Measurements from ENCODE around the gene PCDHA7.
"Not testable (repeated sequence)": the region's sequence is repeated elsewhere in the genome, so short reads cannot be mapped to it uniquely, and the experiment has no call there.

Gene PCDHA7

DNA sequence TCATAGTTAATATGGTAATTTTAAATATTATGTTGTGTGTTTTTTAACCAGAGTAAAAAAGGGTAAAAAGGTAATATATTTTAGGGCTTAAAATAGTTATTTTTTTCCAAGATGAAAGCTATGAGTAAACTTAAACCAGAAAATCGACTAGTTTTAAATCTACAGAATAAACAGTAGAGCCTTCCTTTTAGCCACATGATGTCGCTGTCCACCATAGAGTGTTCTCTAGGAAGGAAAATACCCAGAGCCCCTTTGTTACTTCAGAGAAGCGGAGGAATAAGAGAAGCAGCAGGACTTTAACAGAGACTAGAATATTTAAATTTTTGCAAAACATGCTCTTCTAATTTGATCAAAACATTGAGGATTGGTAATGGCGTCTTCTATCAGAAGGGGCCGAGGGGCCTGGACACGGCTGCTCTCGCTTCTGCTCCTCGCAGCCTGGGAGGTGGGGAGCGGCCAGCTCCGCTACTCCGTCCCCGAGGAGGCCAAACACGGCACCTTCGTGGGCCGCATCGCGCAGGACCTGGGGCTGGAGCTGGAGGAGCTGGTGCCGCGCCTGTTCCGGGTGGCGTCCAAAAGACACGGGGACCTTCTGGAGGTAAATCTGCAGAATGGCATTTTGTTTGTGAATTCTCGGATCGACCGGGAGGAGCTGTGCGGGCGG, 39.3 kb upstream of the PCDHA7 start, which contains the start of gene PCDHA2:
PCDHA2 (plus strand) TSS at position 258 of the 664 bp plus-strand sequence.
- Histone ChIP-seq H3K27me3 (ENCODE audit: control insufficient read depth, insufficient read depth, low read length) (no peaks in the 10 kb centered on the region), H3K79me2 (no peaks in the 10 kb centered on the region), H3K4me3 (ENCODE audit: low read depth, low read length) (no peak within 1 kb of the TSS), H3K36me3 (ENCODE audit: control insufficient read depth, insufficient read depth, low read length) (peaks cover 4% of the 10 kb centered on the region), H2AFZ (no peak within 1 kb of the TSS), H3K9me3 (ENCODE audit: control insufficient read depth, low read length) (peaks cover 2% of the 10 kb centered on the region), H3K4me1 (no peaks in the 10 kb centered on the region), H3K9ac (no peak within 1 kb of the TSS), H3K27ac (no peak within 1 kb of the TSS), H3K4me2 (ENCODE audit: low read length) (no peak within 1 kb of the TSS)
- TF ChIP-seq, protein P1, sequence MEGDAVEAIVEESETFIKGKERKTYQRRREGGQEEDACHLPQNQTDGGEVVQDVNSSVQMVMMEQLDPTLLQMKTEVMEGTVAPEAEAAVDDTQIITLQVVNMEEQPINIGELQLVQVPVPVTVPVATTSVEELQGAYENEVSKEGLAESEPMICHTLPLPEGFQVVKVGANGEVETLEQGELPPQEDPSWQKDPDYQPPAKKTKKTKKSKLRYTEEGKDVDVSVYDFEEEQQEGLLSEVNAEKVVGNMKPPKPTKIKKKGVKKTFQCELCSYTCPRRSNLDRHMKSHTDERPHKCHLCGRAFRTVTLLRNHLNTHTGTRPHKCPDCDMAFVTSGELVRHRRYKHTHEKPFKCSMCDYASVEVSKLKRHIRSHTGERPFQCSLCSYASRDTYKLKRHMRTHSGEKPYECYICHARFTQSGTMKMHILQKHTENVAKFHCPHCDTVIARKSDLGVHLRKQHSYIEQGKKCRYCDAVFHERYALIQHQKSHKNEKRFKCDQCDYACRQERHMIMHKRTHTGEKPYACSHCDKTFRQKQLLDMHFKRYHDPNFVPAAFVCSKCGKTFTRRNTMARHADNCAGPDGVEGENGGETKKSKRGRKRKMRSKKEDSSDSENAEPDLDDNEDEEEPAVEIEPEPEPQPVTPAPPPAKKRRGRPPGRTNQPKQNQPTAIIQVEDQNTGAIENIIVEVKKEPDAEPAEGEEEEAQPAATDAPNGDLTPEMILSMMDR (IDR thresholded peaks at IDR 0.05), result no peak

DNA sequence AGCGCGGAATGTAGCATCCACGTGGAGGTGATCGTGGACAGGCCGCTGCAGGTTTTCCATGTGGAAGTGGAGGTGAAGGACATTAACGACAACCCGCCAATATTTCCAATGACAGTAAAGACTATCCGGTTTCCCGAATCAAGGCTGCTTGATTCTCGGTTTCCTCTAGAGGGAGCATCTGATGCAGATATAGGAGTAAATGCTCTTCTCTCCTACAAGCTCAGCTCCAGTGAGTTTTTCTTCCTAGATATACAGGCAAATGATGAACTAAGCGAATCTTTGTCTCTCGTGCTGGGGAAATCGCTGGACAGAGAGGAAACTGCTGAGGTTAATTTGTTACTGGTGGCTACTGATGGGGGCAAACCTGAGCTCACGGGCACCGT, 38.8 kb upstream of the PCDHA7 start:
- Histone ChIP-seq H3K79me2 (no peaks in the 10 kb centered on the region), H3K4me1 (no peaks in the 10 kb centered on the region), H3K4me3 (ENCODE audit: low read depth, low read length) (no peak overlapping the region), H2AFZ (no peak overlapping the region), H3K36me3 (ENCODE audit: control insufficient read depth, insufficient read depth, low read length) (peaks cover 4% of the 10 kb centered on the region), H3K27ac (no peak overlapping the region), H3K9me3 (ENCODE audit: control insufficient read depth, low read length) (peaks cover 4% of the 10 kb centered on the region), H3K27me3 (ENCODE audit: control insufficient read depth, insufficient read depth, low read length) (no peaks in the 10 kb centered on the region), H3K4me2 (ENCODE audit: low read length) (no peak overlapping the region), H3K9ac (no peak overlapping the region)
- TF ChIP-seq, protein P1 (IDR thresholded peaks at IDR 0.05), result no peak

DNA sequence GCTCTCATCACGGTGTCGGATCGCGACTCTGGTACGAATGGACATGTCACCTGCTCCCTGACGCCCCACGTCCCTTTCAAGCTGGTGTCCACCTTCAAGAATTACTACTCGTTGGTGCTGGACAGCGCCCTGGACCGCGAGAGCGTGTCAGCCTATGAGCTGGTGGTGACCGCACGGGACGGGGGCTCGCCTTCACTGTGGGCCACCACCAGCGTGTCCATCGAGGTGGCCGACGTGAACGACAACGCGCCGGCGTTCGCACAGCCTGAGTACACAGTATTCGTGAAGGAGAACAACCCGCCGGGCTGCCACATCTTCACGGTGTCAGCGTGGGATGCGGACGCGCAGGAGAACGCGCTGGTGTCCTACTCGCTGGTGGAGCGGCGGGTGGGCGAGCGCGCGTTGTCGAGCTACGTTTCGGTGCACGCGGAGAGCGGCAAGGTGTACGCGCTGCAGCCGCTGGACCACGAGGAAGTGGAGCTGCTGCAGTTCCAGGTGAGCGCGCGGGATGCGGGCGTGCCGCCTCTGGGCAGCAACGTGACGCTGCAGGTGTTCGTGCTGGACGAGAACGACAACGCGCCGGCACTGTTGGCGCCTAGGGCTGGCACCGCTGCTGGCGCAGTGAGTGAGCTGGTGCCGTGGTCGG, 37.9 kb upstream of the PCDHA7 start:
- not testable (repeated sequence) for H3K9me3 ChIP-seq (ENCODE audit: control insufficient read depth, low read length); H3K4me3 ChIP-seq (ENCODE audit: low read depth, low read length); H3K27me3 ChIP-seq (ENCODE audit: control insufficient read depth, insufficient read depth, low read length)

DNA sequence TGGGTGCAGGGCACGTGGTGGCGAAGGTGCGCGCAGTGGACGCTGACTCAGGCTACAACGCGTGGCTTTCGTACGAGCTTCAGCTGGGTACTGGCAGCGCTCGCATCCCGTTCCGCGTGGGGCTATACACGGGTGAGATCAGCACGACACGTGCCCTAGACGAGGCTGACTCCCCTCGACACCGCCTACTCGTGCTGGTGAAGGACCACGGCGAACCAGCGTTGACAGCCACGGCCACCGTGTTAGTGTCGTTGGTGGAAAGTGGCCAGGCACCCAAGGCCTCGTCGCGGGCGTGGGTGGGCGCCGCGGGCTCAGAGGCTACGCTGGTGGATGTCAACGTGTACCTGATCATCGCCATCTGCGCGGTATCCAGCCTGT, 37.4 kb upstream of the PCDHA7 start:
- no peaks in the 10 kb centered on the region for H3K27me3 ChIP-seq (ENCODE audit: control insufficient read depth, insufficient read depth, low read length)
- no peaks in the 10 kb centered on the region for H3K4me1 ChIP-seq
- peaks cover 4% of the 10 kb centered on the region for H3K36me3 ChIP-seq (ENCODE audit: control insufficient read depth, insufficient read depth, low read length)
- TF ChIP-seq, protein P1 (IDR thresholded peaks at IDR 0.05), result no peak
- H3K27ac ChIP-seq, result no peak overlapping the region
- peaks cover 4% of the 10 kb centered on the region for H3K9me3 ChIP-seq (ENCODE audit: control insufficient read depth, low read length)
- no peak overlapping the region for H3K4me2 ChIP-seq (ENCODE audit: low read length)
- no peaks in the 10 kb centered on the region for H3K79me2 ChIP-seq
- H2AFZ ChIP-seq, result no peak overlapping the region
- H3K4me3 ChIP-seq (ENCODE audit: low read depth, low read length), result no peak overlapping the region
- H3K9ac ChIP-seq, result no peak overlapping the region

More for the DNA sequence above, 37.9 kb upstream of the PCDHA7 start:
- H3K36me3 ChIP-seq (ENCODE audit: control insufficient read depth, insufficient read depth, low read length); H3K4me1 ChIP-seq; H3K9ac ChIP-seq; H2AFZ ChIP-seq; H3K4me2 ChIP-seq (ENCODE audit: low read length); H3K27ac ChIP-seq; H3K79me2 ChIP-seq: not testable (repeated sequence)

DNA sequence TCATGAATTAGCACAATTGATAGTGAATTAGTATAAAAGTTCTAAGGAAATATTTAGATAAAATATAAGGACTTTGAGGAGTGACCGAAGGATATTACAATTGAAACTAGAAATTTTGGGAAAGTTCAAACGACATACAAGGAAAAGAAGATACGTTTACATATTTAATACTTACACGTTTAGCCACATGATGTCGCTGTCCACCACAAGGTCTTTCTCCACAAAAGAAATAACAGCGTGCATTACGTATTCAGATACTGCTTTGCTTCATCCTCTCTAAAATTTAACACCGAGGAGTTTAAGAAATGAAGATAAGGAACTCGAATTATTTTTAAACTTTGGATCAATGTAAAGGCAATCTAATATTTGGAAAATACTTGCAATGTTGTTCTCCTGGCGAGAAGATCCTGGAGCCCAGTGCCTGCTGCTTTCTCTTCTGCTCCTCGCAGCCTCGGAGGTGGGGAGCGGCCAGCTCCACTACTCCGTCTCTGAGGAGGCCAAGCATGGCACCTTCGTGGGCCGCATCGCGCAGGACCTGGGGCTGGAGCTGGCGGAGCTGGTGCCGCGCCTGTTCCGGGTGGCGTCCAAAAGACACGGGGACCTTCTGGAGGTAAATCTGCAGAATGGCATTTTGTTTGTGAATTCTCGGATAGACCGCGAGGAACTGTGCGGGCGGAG, 33.1 kb upstream of the PCDHA7 start, which contains the start of gene PCDHA3:
PCDHA3 (plus strand) TSS at position 242 of the 678 bp plus-strand sequence.
- H3K9ac ChIP-seq, result no peak within 1 kb of the TSS
- H3K27ac ChIP-seq, result no peak within 1 kb of the TSS
- TF ChIP-seq, protein P1 (IDR thresholded peaks at IDR 0.05), result no peak
- H2AFZ ChIP-seq, result no peak within 1 kb of the TSS
- H3K4me1 ChIP-seq, result no peaks in the 10 kb centered on the region
- H3K79me2 ChIP-seq, result no peaks in the 10 kb centered on the region
- no peak within 1 kb of the TSS for H3K4me2 ChIP-seq (ENCODE audit: low read length)
- no peaks in the 10 kb centered on the region for H3K27me3 ChIP-seq (ENCODE audit: control insufficient read depth, insufficient read depth, low read length)
- H3K36me3 ChIP-seq (ENCODE audit: control insufficient read depth, insufficient read depth, low read length), result peaks cover 4% of the 10 kb centered on the region
- no peak within 1 kb of the TSS for H3K4me3 ChIP-seq (ENCODE audit: low read depth, low read length)
- peaks cover 4% of the 10 kb centered on the region for H3K9me3 ChIP-seq (ENCODE audit: control insufficient read depth, low read length)
